OCI-LY3 (cell line): ENCODE data around the gene LMCD1.

ENCODE experiments used
- H2AFZ ChIP-seq: fragments of 200-600, 300-600 bp; shearing (Covaris generic); 2 replicates; pipeline ENCODE4 v1.6.0; 2014; ENCODE audit warnings: antibody characterized with exemption, low read depth, low read length
- H3K27ac ChIP-seq: fragments of 200-600, 300-600 bp; sonication (generic); 2 replicates; pipeline ENCODE4 v1.5.1; 2014; ENCODE audit warnings: mild to moderate bottlenecking, low read length, moderate library complexity, mixed read lengths
- H3K27me3 ChIP-seq: fragments of 200-600, 300-600 bp; sonication (generic); 2 replicates; pipeline ENCODE4 v1.6.1; 2014; ENCODE audit warnings: low read depth, low read length, mixed read lengths
- H3K36me3 ChIP-seq: fragments of 200-600, 300-600 bp; sonication (generic); replicated peaks from 2 replicates; pipeline ENCODE3; 2014; ENCODE audit warnings: low read depth, low read length, mixed read lengths
- H3K4me1 ChIP-seq: fragments of 300-600, 200-600 bp; sonication (generic); 2 replicates; pipeline ENCODE4 v1.6.1; 2014; ENCODE audit warnings: low read length, mixed read lengths
- H3K4me2 ChIP-seq: fragments of 200-600, 300-600 bp; sonication (generic); 2 replicates; pipeline ENCODE4 v1.6.1; 2014; ENCODE audit warnings: low read length, mixed read lengths
- H3K4me3 ChIP-seq: fragments of 300-600, 200-600 bp; sonication (generic); 2 replicates; pipeline ENCODE4 v1.5.1; 2014; ENCODE audit warnings: antibody characterized with exemption, mild to moderate bottlenecking, low read length, moderate library complexity
- H3K79me2 ChIP-seq: fragments of 300-600, 200-600 bp; shearing (Covaris generic); 2 replicates; pipeline ENCODE4 v1.6.1; 2014; ENCODE audit warnings: mild to moderate bottlenecking, low read length, mixed read lengths
- H3K9ac ChIP-seq: fragments of 300-600, 200-600 bp; shearing (Covaris generic); 2 replicates; pipeline ENCODE4 v1.6.0; 2014; ENCODE audit warnings: mild to moderate bottlenecking, low read length, moderate library complexity
- H3K9me3 ChIP-seq: fragments of 200-600, 300-600 bp; shearing (Covaris generic); 2 replicates; pipeline ENCODE4 v1.6.1; 2014; ENCODE audit warnings: low read length, mixed read lengths; ENCODE audit not compliant: insufficient read depth
- H4K20me1 ChIP-seq: fragments of 200-600, 300-600 bp; sonication (generic); 2 replicates; pipeline ENCODE4 v1.6.1; 2016; ENCODE audit warnings: low read length, mixed read lengths; ENCODE audit not compliant: insufficient read depth
- CTCF ChIP-seq: fragments of 200-600, 300-600 bp; sonication (generic); IDR thresholded peaks from 2 replicates; pipeline ENCODE4 v1.5.1; 2014; ENCODE audit warnings: antibody characterized with exemption, low read length, low read depth
- EZH2phosphoT487 ChIP-seq: fragments of 200-600 bp; shearing (Covaris generic); IDR thresholded peaks from 2 replicates; pipeline ENCODE4 v1.6.1; 2018; ENCODE audit warnings: antibody characterized with exemption, mixed run types, low read depth

Gene LMCD1

GRCh38 chr3:8517487-8517886 is 15.9 kb downstream of the LMCD1 start:
- Histone ChIP-seq H3K4me3 (no peak overlapping the region), H2AFZ (no peak overlapping the region), H4K20me1 (no peaks in the 10 kb centered on the region), H3K9ac (no peak overlapping the region), H3K36me3 (no peaks in the 10 kb centered on the region), H3K27ac (no peak overlapping the region), H3K27me3 (0 out of 2 replicates have a peak, but pooled peaks cover 6% of the 10 kb centered on the region), H3K4me2 (no peak overlapping the region), H3K79me2 (no peaks in the 10 kb centered on the region), H3K4me1 (peaks cover 9% of the 10 kb centered on the region), H3K9me3 (no peaks in the 10 kb centered on the region)
- TF ChIP-seq CTCF (no peak), EZH2phosphoT487 (no peak)

GRCh38 chr3:8518138-8518537 is 16.5 kb downstream of the LMCD1 start:
- Histone ChIP-seq H3K4me1 (peaks cover 9% of the 10 kb centered on the region), H3K79me2 (no peaks in the 10 kb centered on the region), H3K4me3 (no peak overlapping the region), H3K4me2 (no peak overlapping the region), H4K20me1 (no peaks in the 10 kb centered on the region), H3K27me3 (peaks cover 11% of the 10 kb centered on the region; the same call in 1 of the 2 replicates), H2AFZ (no peak overlapping the region), H3K27ac (no peak overlapping the region), H3K36me3 (no peaks in the 10 kb centered on the region), H3K9me3 (no peaks in the 10 kb centered on the region), H3K9ac (no peak overlapping the region)
- TF ChIP-seq EZH2phosphoT487 (no peak), CTCF (no peak)

DNA sequence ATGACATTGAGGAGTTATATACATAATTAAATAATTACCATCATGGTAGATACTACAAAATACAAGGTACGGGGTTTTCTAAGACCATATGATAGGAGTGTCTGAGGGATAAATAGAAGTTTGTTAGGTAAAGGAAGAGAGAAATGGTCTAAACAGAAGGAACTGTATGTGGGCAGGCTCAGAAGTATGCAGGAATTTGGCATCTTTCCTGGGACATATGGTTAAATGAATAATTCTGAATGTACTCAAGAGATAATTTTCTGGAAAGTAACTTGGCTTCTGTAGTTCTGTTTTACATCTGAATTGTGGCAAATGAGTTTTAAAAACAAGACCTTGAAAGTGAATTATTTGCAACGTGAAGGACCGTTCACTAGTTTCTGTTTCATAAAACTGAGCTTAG is 17.5 kb downstream of the LMCD1 start:
- Histone ChIP-seq H3K4me2 (no peak overlapping the region), H3K27me3 (peaks cover 17% of the 10 kb centered on the region), H3K4me3 (no peak overlapping the region), H3K9ac (no peak overlapping the region), H3K27ac (no peak overlapping the region), H3K4me1 (peaks cover 15% of the 10 kb centered on the region), H4K20me1 (no peaks in the 10 kb centered on the region), H2AFZ (no peak overlapping the region), H3K79me2 (no peaks in the 10 kb centered on the region), H3K36me3 (no peaks in the 10 kb centered on the region), H3K9me3 (no peaks in the 10 kb centered on the region)
- no peak for TF ChIP-seq CTCF
- TF ChIP-seq EZH2phosphoT487 = no peak

GRCh38 chr3:8519774-8520448 is 18.3 kb downstream of the LMCD1 start:
- H3K9me3 ChIP-seq = no peaks in the 10 kb centered on the region
- no peak overlapping the region for H3K4me3 ChIP-seq
- peaks cover 23% of the 10 kb centered on the region for H3K4me1 ChIP-seq
- no peak for TF ChIP-seq CTCF
- no peak overlapping the region for H2AFZ ChIP-seq
- peaks cover 17% of the 10 kb centered on the region for H3K27me3 ChIP-seq
- no peak overlapping the region for H3K4me2 ChIP-seq
- H3K36me3 ChIP-seq = no peaks in the 10 kb centered on the region
- no peak overlapping the region for H3K27ac ChIP-seq
- H4K20me1 ChIP-seq = no peaks in the 10 kb centered on the region
- H3K9ac ChIP-seq = no peak overlapping the region
- H3K79me2 ChIP-seq = no peaks in the 10 kb centered on the region
